Left hindlimb (tissue), 1 donor: ENCODE data around the gene ARID3A.

Source experiments
- DNase-seq: peaks from one replicate; pipeline ENCODE4 v3.0.0-alpha.2; 2018

ARID3A gene

GRCh38 chr19:912181-913079 is 13.4 kb upstream of the ARID3A start:
- DNase-seq, result no peak

GRCh38 chr19:913080-913748 is 12.6 kb upstream of the ARID3A start, which contains the start of gene R3HDM4:
Gene R3HDM4, minus strand, starts transcription at chr19:913219. Its CDS starts 62 bp downstream, at chr19:913157.
- DNase-seq, result peak; percentile 88

GRCh38 chr19:916645-917322 is 9.1 kb upstream of the ARID3A start:
- no peak for DNase-seq

GRCh38 chr19:917323-918151 is 8.3 kb upstream of the ARID3A start, which contains the start of gene KISS1R:
Gene KISS1R, plus strand, starts transcription at chr19:917333. Its CDS starts 170 bp downstream, at chr19:917503.
- DNase-seq, result no peak

- DNase-seq, result no peak
Measured at GRCh38 chr19:918152-918437, 7.7 kb upstream of the ARID3A start.

- no peak for DNase-seq
Measured at GRCh38 chr19:918481-919198, 7.2 kb upstream of the ARID3A start.

GRCh38 chr19:919199-920050 is 6.4 kb upstream of the ARID3A start:
- DNase-seq, result no peak

GRCh38 chr19:920051-920864 is 5.6 kb upstream of the ARID3A start:
- no peak for DNase-seq

GRCh38 chr19:924553-925086 is 1.2 kb upstream of the ARID3A start:
- no peak for DNase-seq

- peak; percentile 58 for DNase-seq
Measured at GRCh38 chr19:925087-925525, 729 bp upstream of the ARID3A start.

GRCh38 chr19:926323-926588 is 421 bp downstream of the ARID3A start:
- no peak for DNase-seq

- peak; percentile 65 for DNase-seq
Measured at GRCh38 chr19:926589-927350, 935 bp downstream of the ARID3A start.

- DNase-seq, result peak; percentile 56
Measured at GRCh38 chr19:927351-927779, 1.5 kb downstream of the ARID3A start.

GRCh38 chr19:927780-928401 is 2.1 kb downstream of the ARID3A start:
- no peak for DNase-seq

- DNase-seq, result no peak
Measured at GRCh38 chr19:928471-929202, 2.8 kb downstream of the ARID3A start.

GRCh38 chr19:929203-929890 is 3.5 kb downstream of the ARID3A start:
- no peak for DNase-seq

- no peak for DNase-seq
Measured at GRCh38 chr19:929891-930258, 4.0 kb downstream of the ARID3A start.
